ENCODE results near the gene EXOC3. TPM values are rescaled to one million over a fixed set of nuclear protein-coding genes. Genes with fewer than 3 reads are reported as not detected.

The EXOC3 gene
- total and polyA plus RNA-seq, 4 donors = 34.8 to 61.0 (median 51.9) TPM

DNA sequence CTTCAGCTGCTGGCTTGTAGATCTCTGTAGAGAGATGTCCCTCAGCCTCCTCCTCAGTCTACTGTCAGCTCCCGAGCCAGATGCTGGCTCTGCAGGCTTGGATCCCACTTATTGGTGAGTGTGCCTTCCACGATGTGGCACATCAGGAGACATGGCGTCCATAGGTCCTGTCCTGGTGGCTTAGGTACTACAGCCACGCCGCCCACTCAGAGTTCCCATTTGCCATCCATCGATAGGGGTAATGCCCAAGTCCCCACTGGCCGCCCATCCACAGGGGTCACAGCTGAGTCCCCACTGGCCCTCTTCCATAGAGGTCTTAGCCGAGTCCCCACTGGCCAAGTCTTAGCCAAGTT is 17.3 kb downstream of the EXOC3 start:
- Histone ChIP-seq H3K4me3 (no peak overlapping the region), H3K27me3 (ENCODE audit: control insufficient read depth in 3 of 3, insufficient read depth in 3 of 3, low read length in 2 of 3) (no peaks in the 10 kb centered on the region), H3K9ac (ENCODE audit: insufficient read depth in 1 of 2, low read length in 2 of 2) (no peak overlapping the region), H3K4me1 (ENCODE audit: control insufficient read depth in 5 of 5, insufficient read depth in 5 of 5, low read length in 5 of 5) (peaks cover 0 to 2% (median 0%) of the 10 kb centered on the region in 5 donors), H3K27ac (ENCODE audit: low read depth in 1 of 2, low read length in 1 of 2) (no peak overlapping the region), H3K9me3 (ENCODE audit: control insufficient read depth in 4 of 4, insufficient read depth in 3 of 4, low read length in 3 of 4) (no peaks in the 10 kb centered on the region), H3K36me3 (ENCODE audit: control insufficient read depth in 4 of 4, insufficient read depth in 4 of 4, low read length in 4 of 4) (peaks cover 5 to 61% (median 38%) of the 10 kb centered on the region in 4 donors)
- ATAC-seq (ENCODE audit: insufficient read depth, low FRiP score) = no peak
- no peak for DNase-seq
- TF ChIP-seq, protein P1, sequence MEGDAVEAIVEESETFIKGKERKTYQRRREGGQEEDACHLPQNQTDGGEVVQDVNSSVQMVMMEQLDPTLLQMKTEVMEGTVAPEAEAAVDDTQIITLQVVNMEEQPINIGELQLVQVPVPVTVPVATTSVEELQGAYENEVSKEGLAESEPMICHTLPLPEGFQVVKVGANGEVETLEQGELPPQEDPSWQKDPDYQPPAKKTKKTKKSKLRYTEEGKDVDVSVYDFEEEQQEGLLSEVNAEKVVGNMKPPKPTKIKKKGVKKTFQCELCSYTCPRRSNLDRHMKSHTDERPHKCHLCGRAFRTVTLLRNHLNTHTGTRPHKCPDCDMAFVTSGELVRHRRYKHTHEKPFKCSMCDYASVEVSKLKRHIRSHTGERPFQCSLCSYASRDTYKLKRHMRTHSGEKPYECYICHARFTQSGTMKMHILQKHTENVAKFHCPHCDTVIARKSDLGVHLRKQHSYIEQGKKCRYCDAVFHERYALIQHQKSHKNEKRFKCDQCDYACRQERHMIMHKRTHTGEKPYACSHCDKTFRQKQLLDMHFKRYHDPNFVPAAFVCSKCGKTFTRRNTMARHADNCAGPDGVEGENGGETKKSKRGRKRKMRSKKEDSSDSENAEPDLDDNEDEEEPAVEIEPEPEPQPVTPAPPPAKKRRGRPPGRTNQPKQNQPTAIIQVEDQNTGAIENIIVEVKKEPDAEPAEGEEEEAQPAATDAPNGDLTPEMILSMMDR (IDR thresholded peaks at IDR 0.05; ENCODE audit: control extremely low read depth, extremely low read depth) = no peak
- WGBS, 2 donors = 96 to 98% methylated on average over 8 of the region's 8 CpGs

DNA sequence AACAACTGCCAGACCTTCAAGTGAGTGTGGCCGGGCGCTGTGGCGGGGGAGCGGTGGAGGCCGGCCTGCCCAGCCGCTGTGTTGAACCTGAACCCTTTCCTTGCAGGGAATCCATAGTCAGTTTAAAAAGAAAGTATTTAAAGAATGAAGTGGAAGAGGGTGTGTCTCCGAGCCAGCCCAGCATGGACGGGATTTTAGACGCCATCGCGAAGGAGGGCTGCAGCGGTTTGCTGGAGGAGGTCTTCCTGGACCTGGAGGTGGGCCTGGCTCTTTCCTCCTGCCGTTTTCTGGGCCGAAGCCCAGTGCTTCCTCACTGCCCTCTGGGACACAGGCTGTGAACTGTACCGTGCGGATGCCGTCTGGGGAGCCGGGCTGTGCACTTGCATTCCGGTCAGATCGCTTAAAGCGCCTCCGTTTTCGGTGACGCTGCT is 19.1 kb downstream of the EXOC3 start:
- no peaks in the 10 kb centered on the region for H3K9me3 ChIP-seq (ENCODE audit: control insufficient read depth in 4 of 4, insufficient read depth in 3 of 4, low read length in 3 of 4)
- H3K27me3 ChIP-seq (ENCODE audit: control insufficient read depth in 3 of 3, insufficient read depth in 3 of 3, low read length in 2 of 3) = no peaks in the 10 kb centered on the region
- DNase-seq (no peak), ATAC-seq (ENCODE audit: insufficient read depth, low FRiP score) (no peak)
- no peak overlapping the region for H3K9ac ChIP-seq (ENCODE audit: insufficient read depth in 1 of 2, low read length in 2 of 2)
- H3K4me1 ChIP-seq (ENCODE audit: control insufficient read depth in 5 of 5, insufficient read depth in 5 of 5, low read length in 5 of 5) = peaks cover 0 to 2% (median 0%) of the 10 kb centered on the region in 5 donors
- H3K4me3 ChIP-seq = no peak overlapping the region
- no peak overlapping the region for H3K27ac ChIP-seq (ENCODE audit: low read depth in 1 of 2, low read length in 1 of 2)
- H3K36me3 ChIP-seq (ENCODE audit: control insufficient read depth in 4 of 4, insufficient read depth in 4 of 4, low read length in 4 of 4) = peaks cover 5 to 67% (median 39%) of the 10 kb centered on the region in 4 donors
- TF ChIP-seq, protein P1 (IDR thresholded peaks at IDR 0.05; ENCODE audit: control extremely low read depth, extremely low read depth) = no peak
- 96 to 98% methylated on average over 24 of the region's 24 CpGs for WGBS, 2 donors

DNA sequence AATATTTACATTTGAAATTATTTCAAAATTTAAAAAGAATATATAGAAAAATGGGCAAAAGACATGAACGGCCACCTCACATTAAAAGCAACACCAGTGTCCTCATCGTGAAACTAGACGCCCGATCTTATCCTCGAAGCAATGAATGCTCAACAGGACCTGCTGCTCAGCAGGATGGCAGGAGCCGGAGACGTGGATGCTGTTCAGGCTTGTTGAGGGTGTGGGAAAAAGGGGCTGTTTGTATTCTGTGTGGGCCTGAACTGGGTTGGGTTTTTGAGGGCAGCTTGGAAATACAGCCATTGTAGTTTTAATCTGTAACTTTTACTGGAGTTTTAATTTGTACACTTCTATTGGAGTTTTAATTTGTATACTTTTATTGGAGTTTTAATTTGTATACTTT is 20.3 kb downstream of the EXOC3 start:
- Histone ChIP-seq H3K36me3 (ENCODE audit: control insufficient read depth in 4 of 4, insufficient read depth in 4 of 4, low read length in 4 of 4) (peaks cover 5 to 56% (median 36%) of the 10 kb centered on the region in 4 donors), H3K27me3 (ENCODE audit: control insufficient read depth in 3 of 3, insufficient read depth in 3 of 3, low read length in 2 of 3) (no peaks in the 10 kb centered on the region), H3K9ac (ENCODE audit: insufficient read depth in 1 of 2, low read length in 2 of 2) (no peak overlapping the region), H3K4me3 (no peak overlapping the region), H3K27ac (ENCODE audit: low read depth in 1 of 2, low read length in 1 of 2) (no peak overlapping the region), H3K4me1 (ENCODE audit: control insufficient read depth in 5 of 5, insufficient read depth in 5 of 5, low read length in 5 of 5) (peaks cover 0 to 2% (median 0%) of the 10 kb centered on the region in 5 donors), H3K9me3 (ENCODE audit: control insufficient read depth in 4 of 4, insufficient read depth in 3 of 4, low read length in 3 of 4) (no peaks in the 10 kb centered on the region)
- TF ChIP-seq, protein P1 (IDR thresholded peaks at IDR 0.05; ENCODE audit: control extremely low read depth, extremely low read depth) = no peak
- ATAC-seq (ENCODE audit: insufficient read depth, low FRiP score) = no peak
- WGBS, 2 donors = 81 to 83% methylated on average over 7 of the region's 7 CpGs
- DNase-seq = no peak

DNA sequence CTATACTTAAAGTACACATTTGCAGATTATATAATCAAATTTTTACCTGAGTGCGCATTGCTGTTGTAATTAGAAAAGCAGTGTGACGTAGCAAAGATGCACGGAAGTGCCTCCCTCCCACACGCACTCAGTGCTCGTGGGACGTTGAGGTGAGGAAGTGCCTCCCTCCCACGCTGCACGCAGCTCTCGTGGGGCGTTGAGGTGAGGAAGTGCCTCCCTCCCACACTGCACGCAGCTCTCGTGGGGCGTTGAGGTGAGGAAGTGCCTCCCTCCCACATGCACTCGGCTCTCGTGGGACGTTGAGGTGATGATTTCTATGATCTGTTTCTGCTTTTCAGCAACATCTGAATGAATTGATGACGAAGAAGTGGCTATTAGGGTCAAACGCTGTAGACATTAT is 21.0 kb downstream of the EXOC3 start:
- Histone ChIP-seq H3K27me3 (ENCODE audit: control insufficient read depth in 3 of 3, insufficient read depth in 3 of 3, low read length in 2 of 3) (no peaks in the 10 kb centered on the region), H3K36me3 (ENCODE audit: control insufficient read depth in 4 of 4, insufficient read depth in 4 of 4, low read length in 4 of 4) (peaks cover 5 to 53% (median 36%) of the 10 kb centered on the region in 4 donors), H3K9me3 (ENCODE audit: control insufficient read depth in 4 of 4, insufficient read depth in 3 of 4, low read length in 3 of 4) (no peaks in the 10 kb centered on the region), H3K4me1 (ENCODE audit: control insufficient read depth in 5 of 5, insufficient read depth in 5 of 5, low read length in 5 of 5) (peaks cover 0 to 2% (median 0%) of the 10 kb centered on the region in 5 donors), H3K4me3 (no peak overlapping the region), H3K27ac (ENCODE audit: low read depth in 1 of 2, low read length in 1 of 2) (no peak overlapping the region), H3K9ac (ENCODE audit: insufficient read depth in 1 of 2, low read length in 2 of 2) (no peak overlapping the region)
- DNase-seq (no peak), ATAC-seq (ENCODE audit: insufficient read depth, low FRiP score) (no peak)
- WGBS, 2 donors = 52 to 70% methylated on average over 18 of the region's 18 CpGs
- TF ChIP-seq, protein P1 (IDR thresholded peaks at IDR 0.05; ENCODE audit: control extremely low read depth, extremely low read depth) = no peak

Data from lung (tissue), 12 donors.